Subcutaneous adipose tissue (tissue), 4 donors: ENCODE results near the gene NAGLU. TPM values are rescaled to one million over a fixed set of nuclear protein-coding genes. Genes with fewer than 3 reads are reported as not detected.

Experiments
- CTCF ChIP-seq: fragments of 450-650 bp; IDR thresholded peaks from one replicate; pipeline ENCODE4 v1.5.1; 2016; ENCODE audit warnings: low read depth, mild to moderate bottlenecking, control low read depth, antibody characterized with exemption, moderate library complexity
- total RNA-seq, 4 donors: library from RNA; depleted of rRNA; stranded (reverse); fragments of >200 nt; gene quantifications; one replicate each; pipeline ENCODE4 v1.1.0, GENCODE V29; 2016

NAGLU gene
- total RNA-seq, 4 donors from 2014 or later: 43.5 to 123 (median 62.4) TPM

- TF ChIP-seq CTCF: no peak
Observed at GRCh38 chr17:42527932-42528331, 8.1 kb upstream of the NAGLU start.

GRCh38 chr17:42529061-42529460 lies 7.0 kb upstream of the NAGLU start:
- TF ChIP-seq CTCF: no peak

GRCh38 chr17:42530952-42531454 lies 5.0 kb upstream of the NAGLU start:
- TF ChIP-seq CTCF: no peak

GRCh38 chr17:42531455-42532354 lies 4.3 kb upstream of the NAGLU start:
- no peak for TF ChIP-seq CTCF

- TF ChIP-seq CTCF: no peak
Observed at GRCh38 chr17:42535155-42536047, 640 bp upstream of the NAGLU start.

GRCh38 chr17:42536372-42537155 lies 523 bp downstream of the NAGLU start:
- no peak for TF ChIP-seq CTCF
